Hypothalamus (tissue), 51 donors: ENCODE results near the gene RHOB.

Experiments used
- DNase-seq, 51 donors: peaks; one replicate each; lab custom pipeline; 2025; lab: John Stamatoyannopoulos, UW

Gene RHOB

DNA sequence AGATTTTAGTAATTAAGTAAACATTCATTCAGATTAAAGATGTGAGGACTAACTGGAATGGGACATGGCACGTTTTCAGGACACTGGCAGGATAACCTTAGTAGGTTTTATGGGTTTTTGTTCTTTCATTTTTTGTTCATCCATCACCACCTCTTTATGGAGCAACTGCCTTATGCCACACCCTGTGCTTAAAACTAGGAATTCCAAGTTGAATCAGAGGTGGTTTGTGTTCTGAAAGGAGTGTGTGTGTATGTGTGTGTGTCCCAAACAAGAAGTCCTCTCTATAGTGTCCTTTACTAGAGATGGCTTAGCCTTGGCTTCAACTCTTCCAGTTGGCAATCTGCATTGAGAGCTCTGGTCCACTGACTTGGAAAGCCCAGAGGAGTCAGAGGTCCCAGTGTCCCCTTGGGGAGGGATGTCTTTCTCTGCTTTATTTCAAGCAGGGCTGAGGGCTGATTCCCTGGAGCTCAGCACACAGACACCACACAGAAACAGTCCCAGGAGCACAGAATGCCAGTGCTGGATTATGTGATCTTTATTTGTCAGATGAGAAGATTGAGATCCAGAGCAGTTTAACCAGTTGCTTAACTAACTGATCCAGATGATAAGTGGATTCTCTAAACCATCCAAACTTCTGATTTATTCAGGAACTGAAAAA lies 25.2 kb downstream of the RHOB start:
- DNase-seq: no peak

DNA sequence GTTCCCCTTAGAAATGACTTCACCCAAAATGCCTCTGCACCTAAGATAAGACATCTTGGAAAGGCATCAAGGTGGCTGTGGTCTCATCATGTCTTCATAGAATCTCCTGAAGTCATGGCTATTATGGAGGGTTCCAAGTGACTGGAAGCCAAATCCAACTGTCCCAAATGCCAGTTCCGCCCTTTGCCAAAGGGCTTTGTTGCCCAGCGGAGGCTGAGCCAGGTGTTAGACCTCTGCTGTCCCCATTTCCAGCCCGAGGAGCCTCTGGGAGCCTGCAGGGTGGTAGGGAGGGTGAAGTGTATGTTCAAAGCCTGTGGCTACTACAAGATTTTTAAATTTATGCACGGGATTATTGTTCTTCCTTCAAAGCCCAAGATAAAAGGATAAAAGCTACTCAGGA lies 25.7 kb downstream of the RHOB start:
- DNase-seq: no peak

DNA sequence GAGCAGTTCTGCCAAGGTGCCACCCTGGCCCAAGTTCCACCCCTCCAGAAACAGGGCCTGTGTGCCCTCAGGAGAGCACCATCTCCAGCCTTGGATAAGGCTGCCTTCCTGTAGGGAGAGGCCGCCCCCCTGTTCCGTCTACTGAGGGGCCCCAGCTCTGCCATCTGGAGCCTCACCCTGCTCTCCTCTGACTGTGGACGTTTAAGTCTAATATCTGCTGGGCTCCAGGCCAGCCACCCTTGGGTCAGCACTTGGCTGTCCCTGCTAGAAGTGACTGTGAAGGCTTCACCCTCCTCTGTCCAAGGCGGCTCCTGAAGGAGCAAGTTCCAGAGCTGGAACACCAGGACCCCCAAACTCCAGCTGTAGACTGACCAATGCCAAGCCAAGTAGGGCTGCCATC lies 26.3 kb downstream of the RHOB start:
- DNase-seq: no peak

DNA sequence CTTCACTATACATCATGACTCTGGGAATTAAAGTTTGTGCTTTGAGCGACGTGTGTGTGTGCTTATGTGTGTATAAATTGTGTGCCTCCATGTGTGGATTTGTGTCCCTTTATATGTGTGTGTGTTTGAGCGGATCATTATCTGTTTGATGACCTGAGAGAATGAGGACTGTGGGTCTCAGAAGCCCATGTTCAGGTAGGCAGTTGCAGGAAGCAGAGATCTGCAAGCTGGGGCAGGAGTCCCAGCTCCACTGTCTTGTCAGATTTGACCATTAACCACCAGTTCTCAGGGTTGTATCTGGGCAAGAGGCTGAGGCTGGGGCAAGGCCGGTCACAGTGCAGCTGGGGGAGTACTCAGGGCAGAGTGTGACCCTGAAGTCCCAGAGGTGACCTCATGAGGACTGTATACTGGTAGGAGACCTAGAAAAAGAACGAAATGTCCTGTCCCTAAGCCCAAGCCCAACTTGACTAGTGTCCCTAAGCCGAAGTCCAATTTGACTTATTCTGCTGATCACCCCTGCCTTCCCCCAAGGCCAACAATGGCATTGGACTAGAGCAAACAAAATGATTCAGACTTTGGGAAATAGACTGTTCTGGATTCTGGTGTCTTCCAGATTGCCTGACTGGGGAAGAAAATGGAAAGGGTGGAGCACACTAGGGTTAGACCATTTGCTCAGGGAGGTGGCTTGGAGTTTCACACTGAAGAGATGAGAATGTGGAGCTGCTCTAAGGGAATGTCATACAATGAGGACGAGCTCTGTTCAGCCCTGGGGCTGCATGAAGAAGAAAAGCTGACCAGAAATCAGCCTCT lies 28.1 kb downstream of the RHOB start:
- no peak for DNase-seq

DNA sequence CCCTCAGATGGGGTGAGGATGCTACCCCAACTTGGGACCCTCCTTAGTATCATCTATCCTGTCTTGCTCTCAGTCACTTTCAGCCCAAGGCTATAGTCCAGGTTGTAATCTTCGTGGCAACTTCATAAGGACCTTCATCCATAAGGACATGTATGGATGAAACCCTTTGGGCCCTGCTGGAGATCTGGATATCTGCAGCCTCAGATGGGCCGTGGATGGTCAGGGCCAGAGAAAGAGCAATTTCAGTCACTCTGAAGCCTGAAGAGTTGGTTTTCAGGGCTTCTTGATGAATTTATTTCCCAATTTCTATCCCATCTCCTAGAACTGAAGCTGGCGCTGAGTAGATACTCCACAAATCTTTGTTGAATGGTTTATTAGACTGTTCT lies 28.7 kb downstream of the RHOB start:
- no peak for DNase-seq

DNA sequence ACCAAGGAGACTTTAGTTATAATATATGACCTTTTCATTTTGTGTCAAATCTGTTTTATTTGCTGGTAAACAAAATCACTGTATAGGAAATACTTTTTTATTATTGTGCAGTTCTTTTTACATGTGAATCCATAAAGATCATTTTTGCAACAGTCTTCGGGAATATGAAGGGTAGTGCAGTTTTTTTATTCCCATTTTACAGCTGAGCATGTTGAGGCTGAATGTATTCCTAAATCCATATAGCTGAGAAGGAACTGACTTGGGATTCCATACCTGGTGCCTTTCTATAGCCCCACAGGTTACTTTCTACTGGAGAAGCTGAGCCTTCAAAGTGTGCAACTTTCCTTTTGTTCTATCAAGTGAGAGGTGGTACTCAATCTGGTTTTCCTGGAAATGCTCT lies 29.6 kb downstream of the RHOB start:
- no peak for DNase-seq

DNA sequence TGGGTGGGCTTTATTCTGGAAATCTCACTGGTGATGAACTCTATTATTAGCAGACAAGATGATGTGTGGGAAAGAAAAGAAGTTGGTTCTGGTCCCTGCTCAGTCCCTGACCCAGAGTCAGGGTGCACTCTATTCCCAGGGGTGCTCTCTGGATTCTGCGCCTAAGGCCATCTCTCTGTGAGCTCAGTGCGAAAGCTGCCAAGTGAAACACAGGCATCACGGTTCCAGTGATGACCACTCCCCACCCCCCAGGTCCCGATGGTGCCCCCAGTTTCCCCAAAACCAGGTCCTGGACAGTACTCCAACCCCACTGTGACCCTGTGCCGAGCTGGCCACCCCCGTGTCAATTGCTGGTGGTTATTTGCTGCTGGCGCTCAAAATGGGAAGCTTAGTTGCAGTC lies 30.1 kb downstream of the RHOB start:
- DNase-seq: no peak

DNA sequence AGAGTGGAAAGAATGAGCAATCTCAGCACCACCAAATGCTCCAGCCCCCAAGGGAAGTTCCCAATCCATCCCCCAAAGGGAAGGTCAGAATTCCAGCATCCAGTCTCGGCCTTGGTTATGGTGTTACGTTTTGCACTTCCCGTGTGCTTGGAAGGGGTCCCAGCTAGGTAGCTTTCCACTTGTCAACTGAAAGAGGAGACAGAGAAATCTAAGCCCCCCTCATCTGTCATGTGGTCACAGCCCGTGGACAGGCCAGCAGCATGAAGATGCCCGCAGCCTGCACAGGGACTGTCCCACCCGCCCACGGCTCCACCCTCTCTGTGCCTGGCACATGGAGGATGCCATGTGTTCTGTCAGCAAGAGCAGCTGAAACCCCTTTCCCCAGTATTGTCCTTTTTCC lies 32.1 kb downstream of the RHOB start:
- peak in 1 of 51 donors; percentile 36 for DNase-seq

DNA sequence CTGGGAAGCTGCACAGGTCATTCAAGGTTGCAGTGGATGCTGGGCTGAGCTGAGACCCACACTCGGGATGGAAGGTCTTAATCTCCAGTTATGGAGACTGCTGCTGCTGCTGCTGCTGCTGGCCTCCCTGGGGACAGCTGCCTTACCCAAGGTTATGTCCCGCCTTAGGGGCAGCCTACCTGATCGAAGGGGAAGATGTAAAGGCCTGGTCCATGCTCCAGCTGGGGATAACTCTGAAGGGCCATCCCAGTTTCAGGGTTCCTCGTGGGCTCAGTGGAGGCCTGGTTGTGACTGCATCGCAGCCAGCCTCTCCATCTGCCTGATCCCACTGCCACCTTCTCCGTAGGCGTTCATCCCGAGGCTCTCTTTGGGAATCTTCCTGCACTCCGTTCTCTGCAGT lies 33.0 kb downstream of the RHOB start:
- no peak for DNase-seq

DNA sequence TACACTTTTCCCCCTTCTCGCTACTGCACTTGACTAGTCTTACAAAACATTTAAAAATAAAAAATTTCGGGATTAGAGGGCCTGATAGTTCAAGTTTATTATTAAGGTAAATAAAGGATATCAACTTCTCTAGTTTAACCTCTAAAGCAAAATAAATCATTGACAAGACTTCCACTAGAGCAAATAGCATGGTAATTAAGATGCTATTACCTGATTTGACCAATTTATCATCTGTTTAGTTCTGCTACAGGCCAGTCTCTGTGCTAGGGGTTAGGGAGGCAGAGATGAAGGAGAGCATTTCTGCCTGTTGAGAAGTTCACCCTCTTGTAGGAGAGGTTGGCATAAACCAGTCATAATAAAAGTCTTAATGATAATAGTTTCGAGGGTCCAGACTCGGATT lies 34.0 kb downstream of the RHOB start:
- DNase-seq: no peak

DNA sequence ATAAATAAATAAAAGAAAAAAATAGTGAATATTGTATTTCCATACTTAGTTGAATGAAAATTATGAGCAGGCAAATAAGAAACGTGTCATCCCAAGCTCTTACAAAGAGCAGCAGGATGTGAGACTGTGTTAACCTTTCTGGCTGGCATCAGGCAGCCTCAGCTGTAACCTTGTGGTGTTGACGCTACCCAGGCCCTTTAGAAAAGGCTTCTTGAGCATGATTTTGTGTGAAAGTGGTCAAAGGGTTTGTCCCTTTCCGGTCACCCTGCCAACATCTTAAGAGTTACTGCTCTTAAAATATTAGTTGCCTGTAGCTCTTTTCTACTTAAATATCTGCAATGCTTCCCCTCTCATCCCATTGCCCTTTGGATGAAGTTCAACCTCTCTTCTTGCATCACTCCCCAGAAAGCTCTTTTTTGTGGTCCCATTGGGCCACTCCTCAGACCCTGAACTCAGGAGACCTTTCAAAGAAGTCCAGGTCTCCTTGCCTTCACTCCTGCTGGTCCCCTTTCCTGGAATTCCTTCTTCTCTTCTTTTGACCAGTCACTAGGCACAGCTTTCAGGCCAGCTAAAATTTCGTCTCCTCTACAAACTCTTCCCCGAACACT lies 35.0 kb downstream of the RHOB start:
- no peak for DNase-seq

DNA sequence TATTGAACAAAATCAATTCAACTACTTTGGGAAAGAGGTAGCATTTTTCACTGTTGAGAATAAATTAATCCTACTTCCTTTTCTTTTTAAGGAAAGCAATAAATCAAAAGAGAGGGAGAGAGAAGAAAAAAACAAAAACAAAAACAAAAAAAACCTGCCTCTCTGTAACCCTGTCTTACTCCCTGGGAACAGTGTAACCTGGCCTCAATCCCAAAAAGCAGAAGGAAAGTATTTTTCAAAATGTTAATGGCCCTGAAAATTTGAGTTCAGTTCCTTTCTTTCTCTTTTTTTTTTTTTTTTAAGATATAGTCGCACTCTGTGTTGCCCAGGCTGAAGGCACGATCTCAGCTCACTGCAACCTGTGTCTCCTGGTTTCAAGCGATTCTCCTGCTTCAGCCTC lies 35.9 kb downstream of the RHOB start:
- no peak for DNase-seq

DNA sequence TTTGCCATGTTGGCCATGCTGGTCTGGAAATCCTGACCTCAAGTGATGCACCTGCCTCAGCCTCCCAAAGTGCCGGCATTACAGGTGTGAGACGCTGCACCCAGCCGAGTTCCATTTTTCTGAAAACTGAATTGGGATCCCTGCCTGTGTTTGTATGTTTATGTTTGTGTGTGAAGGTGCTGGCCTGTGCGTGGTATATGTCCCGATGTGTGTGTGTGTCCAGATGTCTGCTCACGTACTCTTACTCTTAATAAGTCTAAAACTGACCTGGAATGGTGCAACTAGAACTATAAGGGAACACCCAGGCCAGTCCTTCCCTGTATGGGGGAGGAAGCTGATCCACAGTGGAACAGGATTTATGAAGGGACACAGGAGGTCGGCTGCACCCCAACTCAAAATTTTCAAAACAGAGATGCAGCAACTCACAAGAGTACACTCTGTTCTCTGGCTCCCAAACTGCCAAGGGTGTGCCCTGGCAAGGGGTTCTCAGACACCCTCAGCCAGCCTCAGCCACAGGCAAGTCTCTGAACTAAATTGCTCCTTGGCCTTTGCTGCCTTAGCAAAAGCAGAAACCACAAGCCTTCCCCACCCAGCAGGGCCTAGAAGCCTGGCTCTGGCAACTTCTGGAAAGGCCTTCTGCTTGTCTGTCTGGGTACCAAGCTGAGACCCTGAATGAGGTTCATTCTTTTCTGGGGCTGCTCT lies 36.5 kb downstream of the RHOB start:
- DNase-seq: peak in 21 of 51 donors; percentile 12 to 79 (median 46)

DNA sequence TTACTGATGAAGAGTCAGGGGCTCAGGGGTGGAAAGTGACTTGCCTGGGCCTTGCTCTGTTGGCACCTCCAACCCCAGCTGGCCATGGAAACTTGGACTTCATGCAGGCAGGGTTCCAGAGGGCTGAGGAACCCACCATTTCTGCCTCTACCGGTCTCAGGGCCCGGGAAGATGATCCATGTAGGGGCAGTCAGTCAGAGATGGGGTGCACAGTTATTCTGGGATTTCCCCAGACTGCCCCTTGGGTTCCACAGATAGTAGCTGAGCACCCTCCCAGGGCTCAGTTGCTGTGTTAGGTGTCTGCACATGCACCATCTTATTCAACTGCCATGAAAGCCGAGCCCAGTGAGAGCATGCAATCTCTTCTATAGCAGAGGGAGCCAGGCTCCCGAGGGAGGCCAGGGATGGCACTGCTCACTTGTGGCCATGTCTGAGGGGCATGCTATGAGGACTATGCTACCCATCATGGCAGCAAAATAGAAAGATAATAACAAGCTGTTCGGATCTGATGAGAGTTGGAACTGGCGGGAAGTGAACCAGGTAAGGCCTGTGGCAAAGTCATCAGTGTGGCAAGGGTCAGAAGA lies 37.3 kb downstream of the RHOB start:
- no peak for DNase-seq

DNA sequence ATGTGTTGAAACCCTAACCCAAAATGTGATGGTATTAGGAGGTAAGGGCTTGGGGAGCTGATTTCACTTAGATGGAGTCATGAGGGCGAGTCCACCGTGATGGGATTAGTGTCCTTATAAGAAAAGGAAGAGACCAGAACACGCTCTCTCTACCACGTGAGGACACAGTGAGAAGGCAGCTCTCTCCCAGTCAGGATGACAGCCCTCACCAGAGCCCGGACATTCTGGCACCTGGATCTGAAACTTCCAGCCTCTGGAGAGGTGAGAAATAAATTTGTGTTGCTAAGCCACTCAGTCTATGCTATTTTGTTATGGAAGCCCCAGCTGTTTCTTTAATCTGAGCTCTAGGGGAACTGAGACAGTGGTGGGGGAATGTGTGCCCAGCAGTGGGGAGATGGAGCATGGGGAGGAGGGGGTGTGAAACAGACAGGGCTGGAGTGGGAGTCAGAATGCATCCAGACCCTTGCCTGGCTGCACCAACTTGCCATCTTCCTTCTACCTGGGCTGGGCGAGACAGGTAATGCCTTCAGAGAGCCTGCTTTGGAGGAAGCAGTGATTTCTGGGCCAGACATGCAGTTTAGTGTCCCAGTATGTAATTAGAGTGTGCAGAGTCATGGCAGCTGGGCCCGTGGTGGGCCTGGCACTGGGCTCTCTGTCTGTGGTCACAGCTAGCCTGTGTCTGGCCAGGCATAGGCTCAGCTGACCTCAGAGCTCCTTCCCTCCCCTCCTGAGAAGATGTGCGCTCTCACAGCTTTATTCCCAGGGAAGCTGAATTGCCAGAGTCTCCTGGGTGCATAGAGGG lies 38.1 kb downstream of the RHOB start:
- DNase-seq: no peak

DNA sequence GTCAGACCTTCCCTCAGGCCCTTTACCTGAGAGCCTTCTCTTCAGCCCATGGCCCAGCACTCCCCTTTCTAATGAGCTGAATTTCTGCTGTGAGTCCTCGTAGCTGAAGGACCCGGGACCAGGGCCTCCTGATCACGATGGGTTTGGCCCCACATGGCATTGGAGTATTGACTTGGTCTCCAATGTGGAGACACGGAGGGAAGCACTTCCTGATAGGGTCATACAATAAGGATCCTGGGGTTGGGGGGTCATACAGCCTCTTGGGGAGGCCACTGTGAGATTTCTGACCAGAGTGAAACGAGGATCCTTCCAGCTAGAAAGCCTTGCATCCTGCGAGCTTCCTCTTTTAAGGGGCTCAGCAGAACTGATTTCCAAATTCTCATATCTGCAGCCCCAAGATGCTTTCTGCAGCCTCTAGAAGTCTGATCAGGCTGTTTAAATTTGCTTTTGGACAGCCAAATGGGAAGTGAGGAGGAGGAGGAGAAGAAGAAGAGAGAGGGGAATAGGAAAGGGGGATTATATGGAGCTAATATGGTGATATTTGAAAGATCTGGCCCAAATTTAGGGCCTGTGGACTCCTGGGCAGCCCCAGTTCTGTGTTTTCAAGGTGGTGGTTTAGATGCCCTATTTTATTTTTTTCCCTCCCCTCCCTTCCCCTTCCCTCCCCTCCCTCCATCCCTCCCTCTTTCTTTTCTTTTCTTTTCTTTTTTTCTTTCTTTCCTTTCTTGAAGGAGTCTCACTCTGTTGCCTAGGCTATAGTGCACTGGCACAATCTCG lies 38.9 kb downstream of the RHOB start:
- DNase-seq: no peak

DNA sequence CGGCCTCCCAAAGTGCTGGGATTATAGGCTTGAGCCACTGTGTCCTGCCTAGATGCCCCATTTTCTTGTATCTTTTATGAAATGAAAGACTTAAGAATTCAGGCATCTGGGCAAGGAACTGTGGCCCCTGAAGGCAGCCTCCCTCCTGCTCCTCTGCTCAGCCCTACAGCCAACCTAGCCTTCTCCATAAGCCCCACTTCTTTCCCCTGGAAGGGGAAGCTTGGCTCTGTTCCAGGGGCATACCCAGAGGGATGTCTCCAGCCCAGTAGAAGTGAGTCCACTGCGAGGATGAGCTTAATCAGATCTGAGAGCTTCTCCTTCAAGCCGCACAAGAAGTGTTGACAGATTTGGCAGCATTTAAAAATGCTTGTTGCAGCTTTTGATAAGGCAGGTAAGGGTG lies 39.7 kb downstream of the RHOB start:
- DNase-seq: no peak

DNA sequence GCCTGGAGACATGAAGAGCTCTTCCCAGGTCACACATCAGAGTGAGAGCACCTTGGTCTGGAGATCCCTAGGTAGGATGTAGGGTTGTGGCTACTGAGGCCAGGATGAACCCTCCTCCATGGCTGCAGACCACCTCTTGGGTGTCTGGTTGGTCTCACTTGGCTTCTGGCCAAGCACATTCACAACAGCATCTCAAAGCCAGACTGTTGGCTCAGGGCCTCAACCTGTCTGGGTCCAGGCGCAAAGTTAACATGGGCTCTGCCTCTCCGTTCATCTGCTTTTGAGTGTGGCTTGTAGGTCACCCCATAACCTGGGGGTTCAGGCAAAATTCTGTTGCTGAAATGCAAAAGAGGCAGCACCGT lies 40.1 kb downstream of the RHOB start:
- DNase-seq: no peak

DNA sequence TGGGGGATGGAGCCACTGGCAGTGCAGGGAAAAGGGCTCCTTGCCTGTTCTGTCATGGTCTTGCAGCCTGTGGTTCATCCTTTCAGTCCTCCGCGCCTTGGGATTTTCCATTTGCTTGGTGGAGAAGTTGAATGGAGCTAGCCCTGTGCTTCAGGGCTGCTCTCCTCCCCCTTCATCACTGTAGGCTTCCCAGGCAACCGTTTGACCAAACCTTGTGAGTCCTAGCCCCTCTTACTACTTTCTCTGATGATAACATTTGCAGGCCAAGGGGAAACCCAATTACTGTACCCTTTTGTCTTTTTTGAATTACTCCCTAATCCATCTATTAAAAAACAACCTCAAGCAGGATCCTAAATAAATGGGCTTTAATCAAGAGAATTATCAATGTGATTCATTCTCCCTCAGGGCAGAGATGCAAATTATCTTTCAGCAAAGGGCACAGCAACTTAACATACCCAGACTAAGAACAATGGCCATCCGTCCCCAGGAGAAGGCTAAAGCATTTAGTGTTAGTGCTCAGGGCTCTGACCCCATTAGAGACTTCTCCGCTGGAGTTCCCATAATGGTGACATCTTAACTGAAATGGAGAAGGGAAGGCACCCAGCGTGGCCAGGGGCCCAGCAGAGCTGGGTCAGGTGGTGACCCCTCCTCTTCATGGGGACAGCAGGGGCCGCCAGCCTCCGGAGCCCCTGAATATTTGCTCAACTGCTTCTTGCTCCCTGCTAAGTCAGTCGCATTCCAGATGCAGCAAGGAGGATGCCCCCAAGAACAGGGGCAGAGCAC lies 40.7 kb downstream of the RHOB start:
- no peak for DNase-seq
